GM12878 (cell line): Measurements from ENCODE around the gene KLRF1. TPM values are rescaled to one million over a fixed set of nuclear protein-coding genes. Genes with fewer than 3 reads are reported as not detected.

Source experiments
- ATAC-seq: fragments of 200-7000 bp; cut with Tn5 transposase; 3 replicates; pipeline ENCODE4 v1.9.1; 2020; ENCODE audit warnings: mild to moderate bottlenecking, moderate library complexity
- BruUV-seq: library from RNA; stranded (reverse); fragments of 400-500 nt; replicated peaks from 2 replicates; lab custom pipeline; 2021; lab: Mats Ljungman, UMichigan
- CTCF ChIA-PET: fragments of 300-600 bp; sonication (Branson Sonifier 250); formaldehyde crosslinking; extraction: SDS; loops from one replicate; lab custom pipeline; 2021; ENCODE audit warnings: inconsistent platforms; lab: Yijun Ruan, JAX
- POLR2A ChIA-PET: fragments of 350-600 bp; formaldehyde crosslinking; extraction: SDS; loops from one replicate; lab custom pipeline; 2021; ENCODE audit warnings: inconsistent platforms; lab: Charles Lee
- RAD21 ChIA-PET: fragments of 300-600 bp; sonication (Branson Sonifier 250); formaldehyde crosslinking; loops from one replicate; lab custom pipeline; 2023; ENCODE audit warnings: antibody characterized with exemption; ENCODE audit not compliant: unreplicated experiment; lab: Charles Lee
- SMC1A ChIA-PET: fragments of 300-600 bp; sonication (Branson Sonifier 250); formaldehyde crosslinking; loops from one replicate; lab custom pipeline; 2023; ENCODE audit not compliant: unreplicated experiment, uncharacterized antibody; lab: Charles Lee
- DNase-seq: peaks from one replicate; pipeline ENCODE4 v3.0.0-alpha.2; 2011; ENCODE audit warnings: low read depth, low spot score
- FAIRE-seq: peaks from 3 replicates; lab custom pipeline; 2011; peaks lifted over from hg19 to GRCh38; lab: Jason Lieb, UNC
- H2AFZ ChIP-seq: 2 replicates; pipeline ENCODE4 v1.6.0; 2011; ENCODE audit warnings: low read depth, low read length, control low read depth; ENCODE audit not compliant: control insufficient read depth
- H3K27ac ChIP-seq: 2 replicates; pipeline ENCODE4 v1.5.1; 2011; ENCODE audit warnings: control low read depth; ENCODE audit not compliant: control insufficient read depth, insufficient read depth
- H3K27me3 ChIP-seq, 2 experiments: replicated peaks in 1 of 2; 2 replicates each; pipeline versions ENCODE4 v1.6.0 to v1.6.1; 2011; ENCODE audit warnings: low read length in 1 of 2; ENCODE audit not compliant: control insufficient read depth in 2 of 2, insufficient read depth in 2 of 2
- H3K36me3 ChIP-seq, 2 experiments: 2 replicates each; pipeline ENCODE4 v1.5.1; 2011; ENCODE audit warnings: low read length in 1 of 2; ENCODE audit not compliant: control insufficient read depth in 2 of 2, insufficient read depth in 2 of 2
- H3K4me1 ChIP-seq: 2 replicates; pipeline ENCODE4 v1.6.1; 2011; ENCODE audit warnings: mild to moderate bottlenecking, low read length, moderate library complexity, mixed read lengths; ENCODE audit not compliant: control insufficient read depth, insufficient read depth
- H3K4me2 ChIP-seq: 2 replicates; pipeline ENCODE4 v1.6.0; 2011; ENCODE audit warnings: control low read depth; ENCODE audit not compliant: control insufficient read depth, insufficient read depth
- H3K4me3 ChIP-seq: fragments of 200-600 bp; sonication (generic); 2 replicates; pipeline ENCODE4 v1.5.1; 2016
- H3K79me2 ChIP-seq: 2 replicates; pipeline ENCODE4 v1.6.0; 2011; ENCODE audit warnings: low read length; ENCODE audit not compliant: control insufficient read depth, insufficient read depth
- H3K9ac ChIP-seq: 2 replicates; pipeline ENCODE4 v1.8.0; 2011; ENCODE audit warnings: low read length, control low read depth, mixed read lengths; ENCODE audit not compliant: control insufficient read depth, insufficient read depth
- H3K9me3 ChIP-seq: replicated peaks from 3 replicates; pipeline ENCODE4 v1.5.1; 2011; ENCODE audit warnings: mild to moderate bottlenecking, low read length; ENCODE audit not compliant: control insufficient read depth, insufficient read depth
- H4K20me1 ChIP-seq: 2 replicates; pipeline ENCODE4 v1.6.0; 2011; ENCODE audit not compliant: control insufficient read depth, insufficient read depth
- ASH2L ChIP-seq: fragments of 300-600, 200-600 bp; sonication (generic); IDR thresholded peaks from 2 replicates; pipeline ENCODE4 v1.6.1; 2017; ENCODE audit warnings: low read depth, mild to moderate bottlenecking, borderline replicate concordance
- ETV6 ChIP-seq, 2 experiments: fragments of 450-650 bp in 1 of 2; IDR thresholded peaks in 1 of 2; conservative IDR thresholded peaks in 1 of 2; 2 replicates each; pipeline ENCODE4 v1.6.1; 2014; ENCODE audit warnings: antibody characterized with exemption in 1 of 2, borderline replicate concordance in 1 of 2, low read depth in 1 of 2, mild to moderate bottlenecking in 1 of 2, moderate library complexity in 1 of 2
- GATAD2B ChIP-seq: fragments of 450-650 bp; conservative IDR thresholded peaks from 2 replicates; pipeline ENCODE4 v1.6.1; 2017; ENCODE audit warnings: low read depth, mild to moderate bottlenecking, moderate library complexity
- MEF2A ChIP-seq: IDR thresholded peaks from 2 replicates; pipeline ENCODE4 v1.6.1; 2011; ENCODE audit warnings: low read depth, mild to moderate bottlenecking, low read length, moderate library complexity; ENCODE audit not compliant: insufficient read depth
- MTA3 ChIP-seq: IDR thresholded peaks from 2 replicates; pipeline ENCODE4 v1.6.1; 2012; ENCODE audit warnings: low read length, inconsistent platforms, borderline replicate concordance
- TCF7 ChIP-seq: IDR thresholded peaks from 2 replicates; pipeline ENCODE4 v1.6.1; 2014; ENCODE audit warnings: antibody characterized with exemption, borderline replicate concordance
- WGBS: methylation state at CpG from one replicate; pipeline ENCODE4 v1.1.6; 2016; ENCODE audit warnings: low lambda C conversion rate; ENCODE audit not compliant: insufficient replicate concordance, insufficient coverage; ENCODE audit errors: missing lambda C conversion rate; 5-methylcytosine and 5-hydroxymethylcytosine counted together
- in situ Hi-C: fragments of 300-500 bp; cut with MboI; formaldehyde crosslinking; loops from 9 replicates; pipeline ENCODE4 v1.14.3; 2018; ENCODE audit warnings: mixed read lengths
- intact Hi-C: fragments of 100-400 bp; cut with micrococcal nuclease; formaldehyde crosslinking; loops from one replicate; pipeline ENCODE4 v1.14.2; 2022; ENCODE audit not compliant: unreplicated experiment
- polyA plus RNA-seq, 11 experiments: library from polyadenylated mRNA; depleted of rRNA in 4 of 11; unstranded in 6 of 11; stranded (reverse) in 5 of 11; fragments of >200 nt; fragmentation: Nextera tagmentation in 4 of 11; fragmentation: Illumina TruSeq in 1 of 11; extraction: Ambion mirVana in 4 of 11; extraction: Trizol in 1 of 11; gene quantifications; 1 replicate in 1 of 11; 2 replicates in 10 of 11; pipeline versions ENCODE4 v1.2.1 to v1.2.3, GENCODE V29; 2011 to 2016; ENCODE audit warnings: inconsistent platforms in 2 of 11, missing spikeins in 2 of 11, low read depth in 1 of 11
- total RNA-seq, 4 experiments: library from RNA; depleted of rRNA in 3 of 4; stranded (reverse); fragments of >200 nt in 3 of 4; fragmentation: Illumina TruSeq in 1 of 4; extraction: Trizol in 1 of 4; gene quantifications; 2 replicates each; pipeline versions ENCODE4 v1.2.1 to v1.2.3, GENCODE V29; 2013 to 2021
- TF ChIP-seq, protein P1 (sequence below): fragments of 450-650 bp; IDR thresholded peaks from 2 replicates; pipeline ENCODE4 v1.6.1; 2018; ENCODE audit warnings: borderline replicate concordance, mild to moderate bottlenecking; ENCODE audit not compliant: partially characterized antibody
- TF ChIP-seq, protein P2 (sequence below): fragments of 450-650 bp; IDR thresholded peaks from 2 replicates; pipeline ENCODE4 v1.6.1; 2016; ENCODE audit warnings: mild to moderate bottlenecking

Gene KLRF1
- total and polyA plus RNA-seq, 10 of the 15 experiments (the other 5 are each of a cell fraction or from before 2014, with no cell fraction given): 0.13 to 2.0 (median 0.18) TPM; not detected in 6

DNA sequence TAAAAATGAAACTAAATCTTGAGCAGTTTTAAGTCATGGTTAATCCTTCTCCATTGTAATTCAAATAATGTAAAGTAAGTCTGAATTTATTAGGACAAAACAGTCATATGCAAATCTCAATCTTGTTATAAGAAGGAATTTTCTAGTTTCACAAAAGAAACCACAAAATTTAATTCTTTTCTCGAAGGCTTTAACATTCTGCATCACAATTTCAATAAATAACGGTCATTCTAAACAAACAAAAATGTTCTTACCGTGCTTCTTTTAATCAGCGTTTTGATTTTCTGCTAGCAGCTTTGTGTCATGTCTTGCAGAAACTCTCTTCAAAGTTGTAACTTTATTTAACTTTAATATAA is 41.6 kb downstream of the KLRF1 start:
- H3K79me2 ChIP-seq: peaks cover 12% of the 10 kb centered on the region
- peak overlapping the region; percentile 84 for H3K4me2 ChIP-seq
- H3K9ac ChIP-seq: peak overlapping the region; percentile 51; the same call in 1 of the 2 replicates
- no peaks in the 10 kb centered on the region for H4K20me1 ChIP-seq
- ChIA-PET SMC1A (interaction anchor here (0.8 to 1.3 kb wide), 3 partner anchors 14 to 114 kb away, joined by 3 read pairs; no protein-coding TSS in a partner anchor), CTCF (interaction anchor here (1.0 to 3.1 kb wide), 3 partner anchors 21 to 118 kb away, joined by 3 to 7 read pairs (median 4); no protein-coding TSS in a partner anchor), POLR2A (interaction anchor here (1.4 kb wide), 1 partner anchor 110 kb away, joined by 6 read pairs; no protein-coding TSS in a partner anchor), RAD21 (interaction anchor here (0.6 to 1.6 kb wide), 5 partner anchors 70 to 126 kb away, joined by 3 to 6 read pairs (median 3); partner anchors contain the start of gene CD69)
- in situ Hi-C loops: no loop called here
- DNase-seq: no peak
- TF ChIP-seq TCF7 (no peak), ETV6 (conservative IDR thresholded peaks at IDR 0.05 in 1 of 2, IDR thresholded peaks at IDR 0.05 in 1 of 2; ENCODE audit: borderline replicate concordance in 1 of 2, low read depth in 1 of 2) (no peak), MEF2A (no peak), MTA3 (no peak), ASH2L (no peak), GATAD2B (no peak)
- TF ChIP-seq, protein P1, sequence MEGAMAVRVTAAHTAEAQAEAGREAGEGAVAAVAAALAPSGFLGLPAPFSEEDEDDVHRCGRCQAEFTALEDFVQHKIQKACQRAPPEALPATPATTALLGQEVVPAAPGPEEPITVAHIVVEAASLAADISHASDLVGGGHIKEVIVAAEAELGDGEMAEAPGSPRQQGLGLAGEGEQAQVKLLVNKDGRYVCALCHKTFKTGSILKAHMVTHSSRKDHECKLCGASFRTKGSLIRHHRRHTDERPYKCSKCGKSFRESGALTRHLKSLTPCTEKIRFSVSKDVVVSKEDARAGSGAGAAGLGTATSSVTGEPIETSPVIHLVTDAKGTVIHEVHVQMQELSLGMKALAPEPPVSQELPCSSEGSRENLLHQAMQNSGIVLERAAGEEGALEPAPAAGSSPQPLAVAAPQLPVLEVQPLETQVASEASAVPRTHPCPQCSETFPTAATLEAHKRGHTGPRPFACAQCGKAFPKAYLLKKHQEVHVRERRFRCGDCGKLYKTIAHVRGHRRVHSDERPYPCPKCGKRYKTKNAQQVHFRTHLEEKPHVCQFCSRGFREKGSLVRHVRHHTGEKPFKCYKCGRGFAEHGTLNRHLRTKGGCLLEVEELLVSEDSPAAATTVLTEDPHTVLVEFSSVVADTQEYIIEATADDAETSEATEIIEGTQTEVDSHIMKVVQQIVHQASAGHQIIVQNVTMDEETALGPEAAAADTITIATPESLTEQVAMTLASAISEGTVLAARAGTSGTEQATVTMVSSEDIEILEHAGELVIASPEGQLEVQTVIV: no peak
- TF ChIP-seq, protein P2, sequence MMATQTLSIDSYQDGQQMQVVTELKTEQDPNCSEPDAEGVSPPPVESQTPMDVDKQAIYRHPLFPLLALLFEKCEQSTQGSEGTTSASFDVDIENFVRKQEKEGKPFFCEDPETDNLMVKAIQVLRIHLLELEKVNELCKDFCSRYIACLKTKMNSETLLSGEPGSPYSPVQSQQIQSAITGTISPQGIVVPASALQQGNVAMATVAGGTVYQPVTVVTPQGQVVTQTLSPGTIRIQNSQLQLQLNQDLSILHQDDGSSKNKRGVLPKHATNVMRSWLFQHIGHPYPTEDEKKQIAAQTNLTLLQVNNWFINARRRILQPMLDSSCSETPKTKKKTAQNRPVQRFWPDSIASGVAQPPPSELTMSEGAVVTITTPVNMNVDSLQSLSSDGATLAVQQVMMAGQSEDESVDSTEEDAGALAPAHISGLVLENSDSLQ: no peak
- no peaks in the 10 kb centered on the region for H3K27me3 ChIP-seq
- intact Hi-C loops: loop anchor here (5.0 kb wide), 1 partner anchor 117 kb away; no protein-coding TSS in a partner anchor
- WGBS: 1% methylated on average over 4 of the region's 4 CpGs
- H3K4me3 ChIP-seq: peak overlapping the region; percentile 58
- no TSS peak for BruUV-seq
- peak overlapping the region; percentile 54; the same call in 1 of the 2 replicates for H3K27ac ChIP-seq
- ATAC-seq: no peak
- FAIRE-seq: no peak
- peak overlapping the region; percentile 44 for H2AFZ ChIP-seq
- H3K36me3 ChIP-seq: no peaks in the 10 kb centered on the region
- H3K4me1 ChIP-seq: no peaks in the 10 kb centered on the region
- H3K9me3 ChIP-seq: no peaks in the 10 kb centered on the region
